ENCODE measurements around the gene UGT1A4.

DNA sequence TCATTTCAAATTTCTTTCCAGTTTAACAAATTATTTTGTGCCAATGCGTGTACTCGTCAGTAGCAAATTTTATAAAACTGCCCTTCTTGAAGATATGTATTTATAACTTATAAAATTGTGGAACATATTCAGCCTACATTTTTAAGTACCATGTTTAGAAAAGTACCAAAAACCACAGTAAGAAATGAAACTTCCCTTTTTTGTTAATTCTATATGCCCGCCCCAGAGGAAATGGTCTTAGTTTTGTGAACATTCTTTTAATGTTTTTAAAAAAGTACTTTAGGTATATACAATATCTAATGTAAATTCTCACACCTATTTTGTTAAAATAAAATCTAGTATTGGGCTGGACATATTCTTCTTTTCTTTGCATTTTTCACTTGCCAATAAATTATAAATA, 45.6 kb upstream of the UGT1A4 start:
- TF ChIP-seq, protein P1, sequence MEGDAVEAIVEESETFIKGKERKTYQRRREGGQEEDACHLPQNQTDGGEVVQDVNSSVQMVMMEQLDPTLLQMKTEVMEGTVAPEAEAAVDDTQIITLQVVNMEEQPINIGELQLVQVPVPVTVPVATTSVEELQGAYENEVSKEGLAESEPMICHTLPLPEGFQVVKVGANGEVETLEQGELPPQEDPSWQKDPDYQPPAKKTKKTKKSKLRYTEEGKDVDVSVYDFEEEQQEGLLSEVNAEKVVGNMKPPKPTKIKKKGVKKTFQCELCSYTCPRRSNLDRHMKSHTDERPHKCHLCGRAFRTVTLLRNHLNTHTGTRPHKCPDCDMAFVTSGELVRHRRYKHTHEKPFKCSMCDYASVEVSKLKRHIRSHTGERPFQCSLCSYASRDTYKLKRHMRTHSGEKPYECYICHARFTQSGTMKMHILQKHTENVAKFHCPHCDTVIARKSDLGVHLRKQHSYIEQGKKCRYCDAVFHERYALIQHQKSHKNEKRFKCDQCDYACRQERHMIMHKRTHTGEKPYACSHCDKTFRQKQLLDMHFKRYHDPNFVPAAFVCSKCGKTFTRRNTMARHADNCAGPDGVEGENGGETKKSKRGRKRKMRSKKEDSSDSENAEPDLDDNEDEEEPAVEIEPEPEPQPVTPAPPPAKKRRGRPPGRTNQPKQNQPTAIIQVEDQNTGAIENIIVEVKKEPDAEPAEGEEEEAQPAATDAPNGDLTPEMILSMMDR (conservative IDR thresholded peaks at IDR 0.05; ENCODE audit: low read length), result no peak
- no peak for TF ChIP-seq EZH2phosphoT487 (IDR thresholded peaks at IDR 0.05; ENCODE audit: borderline replicate concordance)

Measured in Loucy (cell line).